NCI-H128 (cell line): Measurements from ENCODE around the gene COL3A1.

Experiments
- DNase-seq: peaks from one replicate; lab custom pipeline; 2025; ENCODE audit not compliant: unreplicated experiment; lab: John Stamatoyannopoulos, UW

Gene COL3A1

GRCh38 chr2:188974164-188974563 is at the start of gene COL3A1:
Gene COL3A1, plus strand, starts transcription at chr2:188974373. Its CDS starts 117 bp downstream, at chr2:188974490.
- no peak for DNase-seq

GRCh38 chr2:188928643-188929042 is 45.5 kb upstream of the COL3A1 start:
- no peak for DNase-seq

GRCh38 chr2:188931361-188931760 is 42.8 kb upstream of the COL3A1 start:
- DNase-seq = no peak

GRCh38 chr2:188937228-188938220 is 36.6 kb upstream of the COL3A1 start:
- no peak for DNase-seq

GRCh38 chr2:188940171-188940570 is 34.0 kb upstream of the COL3A1 start:
- no peak for DNase-seq

- DNase-seq = no peak
These were observed 29.7 kb upstream of the COL3A1 start for GRCh38 chr2:188944442-188944841.

GRCh38 chr2:188949046-188949818 is 24.9 kb upstream of the COL3A1 start:
- no peak for DNase-seq

GRCh38 chr2:188952901-188953300 is 21.3 kb upstream of the COL3A1 start:
- no peak for DNase-seq

GRCh38 chr2:188956290-188956689 is 17.9 kb upstream of the COL3A1 start:
- no peak for DNase-seq

GRCh38 chr2:188956961-188957360 is 17.2 kb upstream of the COL3A1 start:
- no peak for DNase-seq

GRCh38 chr2:188957646-188958045 is 16.5 kb upstream of the COL3A1 start:
- DNase-seq = no peak

- no peak for DNase-seq
These were observed 10.4 kb upstream of the COL3A1 start for GRCh38 chr2:188963741-188964140.

- no peak for DNase-seq
These were observed 9.1 kb upstream of the COL3A1 start for GRCh38 chr2:188964976-188965546.

- no peak for DNase-seq
These were observed 8.6 kb upstream of the COL3A1 start for GRCh38 chr2:188965563-188965962.

- DNase-seq = no peak
These were observed 8.0 kb upstream of the COL3A1 start for GRCh38 chr2:188966079-188966571.

- DNase-seq = no peak
These were observed 7.3 kb upstream of the COL3A1 start for GRCh38 chr2:188966728-188967440.

- no peak for DNase-seq
These were observed 4.9 kb upstream of the COL3A1 start for GRCh38 chr2:188969236-188969635.

GRCh38 chr2:188969651-188970050 is 4.5 kb upstream of the COL3A1 start:
- DNase-seq = no peak

- no peak for DNase-seq
These were observed 4.0 kb upstream of the COL3A1 start for GRCh38 chr2:188970211-188970610.

- DNase-seq = no peak
These were observed 2.7 kb upstream of the COL3A1 start for GRCh38 chr2:188971432-188971861.

- no peak for DNase-seq
These were observed 532 bp upstream of the COL3A1 start for GRCh38 chr2:188973641-188974040.
